K562 (cell line): Measurements from ENCODE around the gene SS18L1. TPM values are rescaled to one million over a fixed set of nuclear protein-coding genes. Genes with fewer than 3 reads are reported as not detected.

Experiments
- C11orf30 ChIP-seq: fragments of 450-650 bp; IDR thresholded peaks from 2 replicates; pipeline ENCODE4 v1.6.1; 2016; ENCODE audit warnings: low read depth, mild to moderate bottlenecking
- RERE ChIP-seq: sonication (generic); formaldehyde crosslinking; IDR thresholded peaks from 2 replicates; pipeline ENCODE4 v1.8.0; 2023; ENCODE audit warnings: missing genetic modification reagents, mild to moderate bottlenecking, borderline replicate concordance
- ZNF644 ChIP-seq: fragments of 200-800 bp; sonication (Bioruptor generic); IDR thresholded peaks from 2 replicates; pipeline ENCODE4 v1.6.1; 2016; ENCODE audit warnings: low read depth, missing genetic modification characterization, missing compliant biosample characterization
- polyA plus RNA-seq, 8 experiments: library from polyadenylated mRNA; depleted of rRNA in 4 of 8; stranded (reverse) in 5 of 8; unstranded in 3 of 8; fragments of >200 nt; fragmentation: Nextera tagmentation in 2 of 8; fragmentation: Illumina TruSeq in 1 of 8; extraction: Ambion mirVana in 2 of 8; extraction: Trizol in 1 of 8; gene quantifications; 2 replicates each; pipeline versions ENCODE4 v1.2.1 to v1.2.3, GENCODE V29; 2011 to 2014; ENCODE audit warnings: inconsistent platforms in 1 of 8, missing spikeins in 1 of 8
- total RNA-seq, 7 experiments: library from RNA; depleted of rRNA in 6 of 7; stranded (reverse); fragments of >200 nt in 6 of 7; fragmentation: Illumina TruSeq in 2 of 7; extraction: Trizol in 2 of 7; gene quantifications; 2 replicates each; pipeline versions ENCODE4 v1.2.1 to v1.2.3, GENCODE V29; 2011 to 2021; ENCODE audit warnings: low replicate concordance in 1 of 7
- TF ChIP-seq, protein P1 (sequence below), 3 experiments: IDR thresholded peaks in 2 of 3; conservative IDR thresholded peaks in 1 of 3; 2 replicates each; pipeline ENCODE4 v1.5.1; 2011 to 2012; ENCODE audit warnings: low read length in 3 of 3, mild to moderate bottlenecking in 3 of 3, control low read depth in 2 of 3, improper control_type of control experiment in 1 of 3, inconsistent platforms in 1 of 3, low read depth in 1 of 3, mixed read lengths in 1 of 3, moderate library complexity in 1 of 3; ENCODE audit not compliant: insufficient read depth in 2 of 3
- TF ChIP-seq, protein P2 (sequence below), 2 experiments: fragments of 450-650 bp in 1 of 2; IDR thresholded peaks; 2 replicates each; pipeline ENCODE4 v1.6.1; 2011 to 2017; ENCODE audit warnings: low read depth in 2 of 2, antibody characterized with exemption in 1 of 2, borderline replicate concordance in 1 of 2, low read length in 1 of 2, mild to moderate bottlenecking in 1 of 2, mixed read lengths in 1 of 2; ENCODE audit not compliant: control insufficient read depth in 1 of 2

SS18L1 gene
- total and polyA plus RNA-seq, 9 of the 15 experiments (the other 6 are each of a cell fraction or from before 2014, with no cell fraction given), result 2.7 to 28.3 (median 15.1) TPM

DNA sequence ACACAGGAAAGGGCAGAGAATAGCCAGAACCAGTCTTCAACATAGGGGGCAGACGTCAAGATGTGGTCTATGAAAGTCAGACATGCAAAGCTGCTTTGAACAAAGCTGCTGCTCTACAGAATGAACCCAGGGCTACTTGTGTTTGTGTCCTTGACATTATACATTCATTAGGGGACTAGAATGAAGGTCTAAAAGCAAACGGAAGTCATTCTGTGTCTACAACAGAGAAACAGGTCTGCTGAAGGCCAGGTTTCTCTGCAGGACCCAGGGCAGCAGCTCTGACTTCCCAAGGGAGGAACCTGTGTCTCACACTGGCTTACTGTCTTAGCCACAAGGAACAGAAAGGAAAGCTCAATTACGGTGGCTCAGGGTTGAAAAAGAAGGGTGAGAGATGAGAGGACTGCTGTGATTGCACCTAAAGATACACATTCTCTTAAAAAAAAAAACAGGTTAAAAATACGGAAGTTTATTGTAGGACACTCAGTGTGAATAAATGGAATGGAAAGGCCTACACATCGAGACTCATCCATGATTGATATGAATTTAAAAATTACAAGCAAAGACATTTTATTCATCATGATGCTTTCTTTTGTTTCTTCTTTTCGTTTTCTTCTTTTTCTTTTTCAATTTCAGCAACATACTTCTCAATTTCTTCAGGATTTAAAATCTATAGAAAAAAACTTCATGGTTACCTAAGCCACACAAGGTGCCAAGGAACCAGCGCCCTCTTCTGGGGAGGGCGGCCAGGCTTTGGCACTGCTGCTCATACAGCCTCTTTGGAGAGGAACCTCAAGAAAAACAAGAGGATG lies 7.1 kb upstream of the SS18L1 start (continued):
- TF ChIP-seq RERE (CRISPR knock-in tag), result no peak
- TF ChIP-seq ZNF644 (tag), result 0 out of 2 replicates have a peak, but pooled peaks have one; percentile 34
- TF ChIP-seq, protein P1, sequence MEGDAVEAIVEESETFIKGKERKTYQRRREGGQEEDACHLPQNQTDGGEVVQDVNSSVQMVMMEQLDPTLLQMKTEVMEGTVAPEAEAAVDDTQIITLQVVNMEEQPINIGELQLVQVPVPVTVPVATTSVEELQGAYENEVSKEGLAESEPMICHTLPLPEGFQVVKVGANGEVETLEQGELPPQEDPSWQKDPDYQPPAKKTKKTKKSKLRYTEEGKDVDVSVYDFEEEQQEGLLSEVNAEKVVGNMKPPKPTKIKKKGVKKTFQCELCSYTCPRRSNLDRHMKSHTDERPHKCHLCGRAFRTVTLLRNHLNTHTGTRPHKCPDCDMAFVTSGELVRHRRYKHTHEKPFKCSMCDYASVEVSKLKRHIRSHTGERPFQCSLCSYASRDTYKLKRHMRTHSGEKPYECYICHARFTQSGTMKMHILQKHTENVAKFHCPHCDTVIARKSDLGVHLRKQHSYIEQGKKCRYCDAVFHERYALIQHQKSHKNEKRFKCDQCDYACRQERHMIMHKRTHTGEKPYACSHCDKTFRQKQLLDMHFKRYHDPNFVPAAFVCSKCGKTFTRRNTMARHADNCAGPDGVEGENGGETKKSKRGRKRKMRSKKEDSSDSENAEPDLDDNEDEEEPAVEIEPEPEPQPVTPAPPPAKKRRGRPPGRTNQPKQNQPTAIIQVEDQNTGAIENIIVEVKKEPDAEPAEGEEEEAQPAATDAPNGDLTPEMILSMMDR (IDR thresholded peaks at IDR 0.05 in 2 of 3, conservative IDR thresholded peaks at IDR 0.05 in 1 of 3; ENCODE audit: insufficient read depth in 2 of 3, low read depth in 1 of 3, low read length in 3 of 3), result peak; percentile 74 to 85 (median 85)
- TF ChIP-seq, protein P2, sequence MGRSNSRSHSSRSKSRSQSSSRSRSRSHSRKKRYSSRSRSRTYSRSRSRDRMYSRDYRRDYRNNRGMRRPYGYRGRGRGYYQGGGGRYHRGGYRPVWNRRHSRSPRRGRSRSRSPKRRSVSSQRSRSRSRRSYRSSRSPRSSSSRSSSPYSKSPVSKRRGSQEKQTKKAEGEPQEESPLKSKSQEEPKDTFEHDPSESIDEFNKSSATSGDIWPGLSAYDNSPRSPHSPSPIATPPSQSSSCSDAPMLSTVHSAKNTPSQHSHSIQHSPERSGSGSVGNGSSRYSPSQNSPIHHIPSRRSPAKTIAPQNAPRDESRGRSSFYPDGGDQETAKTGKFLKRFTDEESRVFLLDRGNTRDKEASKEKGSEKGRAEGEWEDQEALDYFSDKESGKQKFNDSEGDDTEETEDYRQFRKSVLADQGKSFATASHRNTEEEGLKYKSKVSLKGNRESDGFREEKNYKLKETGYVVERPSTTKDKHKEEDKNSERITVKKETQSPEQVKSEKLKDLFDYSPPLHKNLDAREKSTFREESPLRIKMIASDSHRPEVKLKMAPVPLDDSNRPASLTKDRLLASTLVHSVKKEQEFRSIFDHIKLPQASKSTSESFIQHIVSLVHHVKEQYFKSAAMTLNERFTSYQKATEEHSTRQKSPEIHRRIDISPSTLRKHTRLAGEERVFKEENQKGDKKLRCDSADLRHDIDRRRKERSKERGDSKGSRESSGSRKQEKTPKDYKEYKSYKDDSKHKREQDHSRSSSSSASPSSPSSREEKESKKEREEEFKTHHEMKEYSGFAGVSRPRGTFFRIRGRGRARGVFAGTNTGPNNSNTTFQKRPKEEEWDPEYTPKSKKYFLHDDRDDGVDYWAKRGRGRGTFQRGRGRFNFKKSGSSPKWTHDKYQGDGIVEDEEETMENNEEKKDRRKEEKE (IDR thresholded peaks at IDR 0.05; ENCODE audit: borderline replicate concordance in 1 of 2, control insufficient read depth in 1 of 2, low read depth in 2 of 2, low read length in 1 of 2), result 0 out of 4 replicates have a peak, but pooled peaks of 1 of the 2 experiments have one; percentile 14
- TF ChIP-seq C11orf30, result no peak
